NCI-H146 treated with DMSO at 0.1 percent for 48 hours (cell line): ENCODE measurements around the gene ARSG.
"Not testable (repeated sequence)": the region's sequence is repeated elsewhere in the genome, so short reads cannot be mapped to it uniquely, and the experiment has no call there.

Experiments used
- DNase-seq: peaks from one replicate; lab custom pipeline; 2025; ENCODE audit not compliant: unreplicated experiment; lab: John Stamatoyannopoulos, UW

The ARSG gene

DNA sequence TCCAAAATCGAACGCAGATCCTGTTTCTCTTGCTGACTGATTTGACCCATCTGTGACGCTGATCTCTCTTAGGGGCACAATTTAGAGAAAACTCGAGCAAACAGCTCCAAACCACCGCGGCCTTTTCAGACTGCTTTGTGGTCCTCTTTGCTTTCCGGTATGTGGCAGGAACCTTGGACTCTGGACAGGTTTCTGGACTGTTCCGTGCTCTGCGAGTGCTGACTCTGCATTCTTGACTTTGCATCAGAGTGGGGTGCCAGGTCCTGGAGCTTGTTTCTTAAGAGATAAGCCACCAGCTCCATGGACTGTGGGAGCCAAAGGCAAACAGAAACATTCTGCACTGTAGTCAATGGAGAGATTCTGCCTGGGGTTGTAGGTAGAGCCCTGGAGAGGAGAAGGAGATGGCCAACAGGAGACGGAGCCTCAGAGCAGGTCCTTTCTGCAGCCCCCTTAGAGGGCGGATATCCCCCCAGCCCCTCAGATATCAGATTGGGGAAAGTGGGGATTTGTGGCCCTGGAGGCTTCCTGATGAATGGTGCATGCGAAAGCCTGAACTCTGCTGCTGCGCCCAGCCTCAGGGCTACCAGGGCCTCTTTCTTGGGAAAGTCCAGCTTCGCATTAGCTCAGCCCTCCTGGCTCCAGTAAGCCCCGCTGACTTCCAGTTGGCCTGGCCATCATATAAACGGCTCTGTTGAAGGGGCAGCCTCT is 100.4 kb downstream of the ARSG start:
- no peak for DNase-seq

DNA sequence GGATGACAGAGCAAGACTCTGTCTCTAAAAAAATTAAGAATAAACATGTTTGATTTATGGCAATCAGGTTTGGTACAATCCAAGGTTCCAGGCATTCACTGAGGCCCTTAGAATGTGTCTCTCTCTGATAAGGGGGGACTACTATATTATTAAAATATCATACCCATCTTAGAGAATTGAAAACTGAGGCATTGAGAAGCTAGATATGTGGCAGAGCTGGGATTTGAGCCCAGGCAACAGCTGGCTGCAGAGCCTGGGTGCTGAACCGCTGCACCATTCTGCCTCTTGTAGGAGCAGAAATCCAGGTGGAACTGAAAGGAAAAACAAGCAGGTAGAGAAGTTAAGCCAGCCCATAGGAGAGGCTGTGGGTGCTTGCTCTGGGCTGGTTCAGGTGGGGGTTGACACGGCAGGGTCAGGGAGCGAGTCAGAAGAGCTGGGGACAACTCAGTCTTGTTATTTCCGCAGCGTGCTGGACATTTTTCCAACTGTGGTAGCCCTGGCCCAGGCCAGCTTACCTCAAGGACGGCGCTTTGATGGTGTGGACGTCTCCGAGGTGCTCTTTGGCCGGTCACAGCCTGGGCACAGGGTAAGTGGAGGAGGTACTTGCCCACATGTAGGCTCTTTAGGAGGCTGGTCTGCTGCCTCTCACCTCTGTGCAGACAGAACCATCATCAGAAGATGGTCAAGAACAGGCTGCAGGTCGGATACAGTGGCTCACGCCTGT is 103.5 kb downstream of the ARSG start:
- DNase-seq = no peak

DNA sequence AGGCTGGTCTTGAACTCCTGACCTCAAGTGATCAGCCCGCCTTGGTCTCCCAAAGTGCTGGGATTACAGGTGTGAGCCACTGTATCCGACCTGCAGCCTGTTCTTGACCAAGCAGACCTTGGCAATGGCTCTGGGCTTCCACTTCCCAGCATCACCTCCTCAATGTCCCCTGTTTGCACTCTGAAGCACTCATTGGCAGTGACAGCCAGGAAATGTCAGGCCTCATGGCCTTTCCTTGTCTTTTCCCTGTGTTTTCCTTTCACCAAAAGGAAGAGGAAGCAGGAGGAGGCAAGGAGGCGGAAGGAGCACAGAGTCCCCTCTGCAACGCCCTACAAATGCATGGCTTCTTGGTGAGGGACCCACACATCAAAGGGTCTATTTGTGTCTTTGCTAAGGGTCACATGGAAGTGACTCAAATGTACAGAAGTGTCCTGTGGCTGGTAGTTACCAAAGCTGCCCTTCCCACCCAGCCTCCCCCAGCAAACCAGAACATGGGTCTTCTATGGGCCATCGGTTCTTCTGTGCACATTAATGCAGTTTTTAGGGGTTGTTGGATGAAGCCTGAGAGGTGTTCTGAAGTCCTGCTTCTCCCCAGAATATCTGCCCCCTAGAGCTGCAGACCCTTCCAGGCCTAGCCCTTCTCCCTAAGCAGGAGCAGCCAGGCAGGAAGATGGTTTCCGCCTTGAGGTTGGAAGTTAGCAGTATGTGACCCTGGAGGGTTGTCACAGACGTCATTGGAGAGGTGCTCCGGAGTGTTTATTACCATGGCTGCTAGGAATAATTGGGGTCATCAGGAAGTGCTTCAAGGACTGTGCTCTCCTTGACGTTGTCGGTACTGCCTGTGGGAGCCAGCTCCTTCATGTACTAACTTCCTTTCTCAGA is 105.2 kb downstream of the ARSG start:
- DNase-seq = no peak

DNA sequence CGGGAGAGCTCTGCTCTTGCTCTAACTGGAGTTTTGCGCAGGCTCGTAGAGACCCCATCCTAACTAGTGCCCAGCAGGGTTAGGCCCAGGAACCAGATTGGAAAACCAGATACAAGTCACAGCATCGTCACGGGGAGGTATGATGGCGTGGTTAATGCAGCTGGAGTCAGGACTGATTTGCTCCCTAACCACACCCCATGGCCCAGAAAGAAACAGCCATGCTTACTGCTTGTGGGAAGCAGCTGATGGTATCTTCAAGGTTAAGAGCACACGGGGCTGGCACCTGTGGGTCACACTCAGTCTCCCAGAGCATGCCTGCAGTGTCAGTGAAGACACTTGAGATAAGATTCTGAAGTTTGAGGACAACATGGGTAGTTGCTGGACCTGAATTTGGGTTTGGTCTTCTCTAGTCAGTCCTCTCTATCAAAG is 105.8 kb downstream of the ARSG start:
- no peak for DNase-seq

DNA sequence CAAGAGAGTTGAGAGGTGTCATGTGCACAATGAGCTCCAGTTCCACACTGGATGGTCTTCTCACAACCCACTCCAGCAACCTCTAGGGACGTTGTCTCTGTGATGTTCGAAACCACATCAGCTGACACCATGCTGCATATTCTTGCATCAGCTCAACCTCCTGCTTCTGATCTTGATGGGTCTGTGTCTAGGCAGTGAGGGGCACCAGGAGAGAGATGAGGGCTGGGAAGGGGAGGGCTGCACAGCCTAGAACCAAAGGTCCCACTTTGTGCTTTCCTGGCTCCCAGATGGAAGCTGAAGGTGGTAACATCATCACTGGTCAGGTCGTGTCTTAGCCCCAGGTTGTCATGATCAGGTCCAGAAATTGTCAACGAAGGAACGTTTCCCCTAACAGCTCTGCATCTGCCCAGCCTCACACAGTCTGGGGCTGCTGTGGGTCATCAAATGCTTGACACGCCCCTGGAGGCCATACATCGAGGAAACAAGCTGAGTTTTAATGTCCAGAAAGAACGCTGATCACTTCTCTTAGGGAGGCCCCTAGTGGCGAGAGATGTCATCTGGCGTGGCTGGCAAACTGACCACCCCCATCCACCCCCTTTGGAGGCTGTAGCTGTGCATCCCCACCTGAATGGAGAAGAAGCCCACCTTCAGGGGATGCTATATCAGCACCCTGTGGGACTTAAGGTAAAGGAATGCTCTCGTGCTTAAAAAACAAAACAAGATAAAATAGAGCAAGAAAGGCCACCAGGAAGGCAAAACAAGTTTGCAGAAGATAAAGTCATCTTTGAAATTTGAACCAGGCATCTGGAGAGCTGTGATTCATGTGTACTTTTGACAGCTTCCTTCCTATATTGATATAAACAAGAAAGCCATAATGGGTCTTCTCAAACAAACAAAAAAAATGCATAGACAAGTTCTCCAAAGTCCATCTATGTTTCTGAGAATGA is 107.7 kb downstream of the ARSG start:
- DNase-seq = peak; percentile 76

DNA sequence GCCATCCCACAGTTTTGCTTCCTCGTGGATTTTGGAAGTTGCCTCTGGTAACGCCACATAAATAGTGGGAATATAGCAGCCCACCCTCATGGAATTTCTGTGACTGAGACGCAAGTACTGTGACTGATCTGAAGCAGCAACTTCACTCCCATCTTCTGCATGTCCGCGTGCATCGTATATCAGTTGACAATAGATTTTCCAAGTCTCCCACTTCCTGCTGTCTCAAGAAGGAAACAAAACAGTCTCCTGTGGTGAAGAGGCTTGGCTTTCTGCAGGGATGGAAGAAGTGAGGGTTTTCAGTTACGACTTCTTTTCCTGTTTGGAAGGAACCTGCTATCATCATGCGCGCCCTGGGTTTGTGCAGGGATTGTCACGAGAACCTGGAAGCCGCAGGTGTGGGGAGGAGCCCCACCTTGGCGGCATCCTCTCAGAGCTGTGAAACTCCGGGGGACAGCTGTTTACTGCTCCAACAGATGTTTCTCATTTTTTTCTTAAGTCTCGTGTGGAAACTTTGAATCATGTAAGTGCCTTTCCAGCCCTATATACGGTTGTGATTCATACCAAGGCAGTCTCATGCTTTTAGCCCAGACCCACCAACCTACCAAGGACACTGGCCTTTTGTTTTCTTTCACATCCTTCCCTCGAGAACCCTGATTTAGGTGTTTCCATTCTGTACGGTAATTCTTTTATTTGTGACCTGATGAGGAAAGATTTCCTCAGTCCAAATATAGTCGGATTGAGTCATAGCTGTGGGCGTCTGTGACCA is 108.5 kb downstream of the ARSG start:
- no peak for DNase-seq

DNA sequence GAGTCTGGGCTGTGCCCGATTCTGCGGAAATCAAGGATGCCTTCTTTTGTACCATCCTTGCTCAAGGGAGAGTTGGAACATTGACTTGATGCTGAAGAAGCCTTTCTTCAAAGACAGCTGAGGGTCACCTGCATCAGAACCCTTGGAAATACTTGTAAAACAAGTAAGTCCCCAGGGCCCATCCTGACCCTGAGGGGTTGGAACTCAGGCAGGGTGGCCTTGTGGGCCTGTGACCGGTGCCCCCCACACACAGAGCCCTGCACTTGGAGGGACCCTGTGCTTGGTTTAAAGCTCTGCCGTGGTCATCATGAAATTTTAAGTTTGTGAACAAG is 109.1 kb downstream of the ARSG start:
- DNase-seq = no peak

DNA sequence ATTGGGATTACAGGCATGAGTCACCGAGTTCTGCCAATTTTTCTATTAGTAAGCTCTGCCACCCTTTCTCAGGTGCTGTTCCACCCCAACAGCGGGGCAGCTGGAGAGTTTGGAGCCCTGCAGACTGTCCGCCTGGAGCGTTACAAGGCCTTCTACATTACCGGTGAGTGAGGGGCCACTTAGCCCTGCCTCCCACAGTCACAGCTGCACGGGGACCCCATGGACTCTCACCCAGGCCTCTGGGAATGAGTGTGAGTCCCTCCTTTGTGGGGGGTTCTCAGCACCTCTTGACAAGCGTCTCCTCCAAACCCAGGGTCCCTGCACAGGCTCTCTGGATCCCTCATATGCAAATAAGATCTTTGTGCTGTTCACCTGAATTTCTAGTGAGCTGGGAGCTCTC is 110.0 kb downstream of the ARSG start:
- no peak for DNase-seq

DNA sequence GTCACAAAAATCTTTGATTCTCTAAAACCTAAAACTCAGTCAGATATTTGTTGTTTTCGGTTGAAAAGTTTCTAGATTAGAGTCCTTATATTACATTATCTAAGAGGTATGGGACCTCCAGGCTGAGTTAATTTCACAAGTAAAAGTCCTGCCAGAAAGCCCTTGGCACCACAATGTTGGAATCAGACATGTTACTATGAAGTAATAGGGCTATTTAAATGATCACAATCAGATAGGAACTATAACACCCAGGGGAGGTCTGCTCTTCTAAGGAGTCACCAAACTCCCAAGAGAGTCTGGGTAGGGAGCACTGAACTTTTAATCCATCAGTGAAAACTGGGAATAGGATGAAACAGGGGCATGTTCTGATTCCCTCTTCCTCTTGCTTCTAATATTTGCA is 111.8 kb downstream of the ARSG start:
- DNase-seq = no peak

DNA sequence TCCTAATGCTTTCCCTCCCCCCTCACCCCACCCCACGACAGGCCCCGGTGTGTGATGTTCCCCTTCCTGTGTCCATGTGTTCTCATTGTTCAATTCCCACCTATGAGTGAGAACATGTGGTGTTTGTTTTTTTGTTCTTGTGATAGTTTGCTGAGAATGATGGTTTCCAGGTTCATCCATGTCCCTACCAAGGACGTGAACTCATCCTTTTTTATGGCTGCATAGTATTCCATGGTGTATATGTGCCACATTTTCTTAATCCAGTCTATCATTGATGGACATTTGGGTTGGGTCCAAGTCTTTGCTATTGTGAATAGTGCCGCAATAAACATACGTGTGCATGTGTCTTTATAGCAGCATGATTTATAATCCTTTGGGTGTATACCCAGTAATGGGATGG is 112.5 kb downstream of the ARSG start:
- not testable (repeated sequence) for DNase-seq

DNA sequence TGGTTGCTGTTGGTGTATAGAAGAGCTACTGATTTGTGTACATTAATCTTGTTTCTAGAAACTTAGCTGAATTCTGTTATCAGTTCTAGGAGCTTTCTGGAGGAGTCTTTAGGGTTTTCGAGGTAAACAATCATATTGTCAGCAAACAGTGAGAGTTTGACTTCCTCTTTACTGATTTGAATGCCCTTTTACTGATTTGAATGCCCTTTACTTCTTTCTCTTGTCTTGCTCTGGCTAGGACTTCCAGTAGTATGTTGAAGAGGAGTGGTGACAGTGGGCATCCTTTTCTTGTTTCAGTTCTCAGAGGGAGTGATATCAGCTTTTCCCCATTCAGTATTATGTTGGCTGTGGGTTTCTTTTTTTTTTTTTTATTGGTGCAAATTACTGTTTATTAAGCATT is 116.4 kb downstream of the ARSG start:
- DNase-seq = not testable (repeated sequence)

DNA sequence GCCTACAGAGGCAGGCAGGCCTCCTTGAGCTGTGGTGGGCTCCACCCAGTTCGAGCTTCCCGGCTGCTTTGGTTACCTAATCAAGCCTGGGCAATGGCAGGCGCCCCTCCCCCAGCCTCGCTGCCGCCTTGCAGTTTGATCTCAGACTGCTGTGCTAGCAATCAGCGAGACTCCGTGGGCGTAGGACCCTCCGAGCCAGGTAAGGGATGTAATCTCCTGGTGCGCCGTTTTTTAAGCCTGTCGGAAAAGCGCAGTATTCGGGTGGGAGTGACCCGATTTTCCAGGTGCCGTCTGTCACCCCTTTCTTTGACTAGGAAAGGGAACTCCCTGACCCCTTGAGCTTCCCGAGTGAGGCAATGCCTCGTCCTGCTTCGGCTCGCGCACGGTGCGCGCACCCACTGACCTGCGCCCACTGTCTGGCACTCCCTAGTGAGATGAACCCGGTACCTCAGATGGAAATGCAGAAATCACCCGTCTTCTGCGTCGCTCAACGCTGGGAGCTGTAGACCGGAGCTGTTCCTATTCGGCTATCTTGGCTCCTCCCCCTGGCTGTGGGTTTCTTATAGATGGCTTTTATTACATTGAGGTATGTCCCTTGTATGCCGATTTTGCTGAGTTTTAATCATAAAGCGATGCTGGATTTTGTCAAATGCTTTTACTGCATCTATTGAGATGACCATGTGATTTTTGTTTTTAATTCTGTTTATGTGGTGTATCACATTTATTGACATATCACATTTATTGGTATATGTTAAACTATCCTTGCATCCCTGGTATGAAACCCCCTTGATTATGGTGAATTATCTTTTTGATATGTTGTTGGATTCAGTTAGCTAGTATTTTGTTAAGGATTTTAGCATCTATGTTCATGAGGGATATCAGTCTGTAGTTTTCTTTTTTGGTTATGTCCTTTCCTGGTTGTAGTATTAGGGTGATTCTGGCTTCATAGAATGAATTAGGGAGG is 122.6 kb downstream of the ARSG start:
- peak; percentile 16 for DNase-seq

DNA sequence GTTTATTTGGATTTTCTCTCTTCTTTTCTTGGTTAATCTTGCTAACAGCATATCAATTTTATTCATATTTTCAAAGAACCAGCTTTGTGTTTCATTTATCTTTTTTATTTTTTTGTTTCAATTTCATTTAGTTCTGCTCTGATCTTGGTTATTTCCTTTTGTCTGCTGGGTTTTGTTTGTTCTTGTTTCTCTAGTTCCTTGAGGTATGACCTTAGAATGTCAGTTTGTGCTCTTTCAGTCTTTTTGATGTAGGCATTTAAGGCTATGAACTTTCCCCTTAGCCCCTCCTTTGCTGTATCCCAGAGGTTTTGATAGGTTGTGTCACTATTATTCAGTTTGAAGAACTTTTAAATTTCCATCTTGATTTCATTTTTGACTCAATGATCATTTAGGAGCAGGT is 123.6 kb downstream of the ARSG start:
- DNase-seq = not testable (repeated sequence)

DNA sequence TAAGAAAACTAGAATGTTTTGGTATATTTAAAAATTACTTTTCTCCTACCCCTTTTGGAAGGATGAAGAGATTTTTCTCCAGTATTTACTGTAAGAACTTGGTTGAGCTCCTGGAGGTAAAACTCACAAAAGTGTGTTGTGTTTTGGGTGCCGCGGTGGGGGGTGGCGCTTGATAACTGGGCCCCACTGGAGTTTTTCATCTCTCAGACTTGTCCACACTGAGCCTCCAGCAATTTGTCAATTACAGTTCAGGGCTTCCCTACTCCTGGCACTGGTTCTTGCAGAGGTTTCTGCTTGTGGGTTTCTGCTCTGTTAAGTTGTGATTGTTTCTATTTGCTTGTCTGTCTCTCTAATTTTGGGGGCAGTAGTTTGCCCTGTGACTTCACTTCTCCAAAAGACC is 126.0 kb downstream of the ARSG start:
- no peak for DNase-seq

DNA sequence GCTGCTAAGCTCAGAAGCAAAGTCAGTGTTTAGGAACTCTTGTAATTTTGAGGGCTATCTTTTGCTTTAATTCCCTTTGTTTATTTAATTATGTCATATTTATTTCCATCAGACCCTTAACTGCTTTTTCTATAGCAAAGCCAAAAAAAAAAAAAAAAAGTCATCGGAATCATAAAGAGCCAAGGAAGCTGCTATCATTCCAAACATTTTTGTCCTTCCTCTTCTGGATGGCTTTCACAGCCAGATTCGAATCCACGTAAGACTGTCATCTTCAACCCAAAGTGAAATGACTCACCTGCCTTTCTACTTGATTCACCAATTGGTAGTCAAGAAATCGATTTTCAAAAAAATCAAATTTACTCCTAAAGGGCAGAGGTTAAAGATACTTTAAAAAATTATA is 127.6 kb downstream of the ARSG start:
- DNase-seq = no peak

DNA sequence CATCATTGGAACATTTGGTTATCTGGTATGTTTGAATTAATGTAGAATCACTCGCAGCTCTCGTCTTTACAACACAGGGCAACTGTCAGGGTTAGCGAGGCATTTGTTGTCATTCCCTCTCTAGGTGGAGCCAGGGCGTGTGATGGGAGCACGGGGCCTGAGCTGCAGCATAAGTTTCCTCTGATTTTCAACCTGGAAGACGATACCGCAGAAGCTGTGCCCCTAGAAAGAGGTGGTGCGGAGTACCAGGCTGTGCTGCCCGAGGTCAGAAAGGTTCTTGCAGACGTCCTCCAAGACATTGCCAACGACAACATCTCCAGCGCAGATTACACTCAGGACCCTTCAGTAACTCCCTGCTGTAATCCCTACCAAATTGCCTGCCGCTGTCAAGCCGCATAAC is 128.8 kb downstream of the ARSG start:
- DNase-seq = no peak

DNA sequence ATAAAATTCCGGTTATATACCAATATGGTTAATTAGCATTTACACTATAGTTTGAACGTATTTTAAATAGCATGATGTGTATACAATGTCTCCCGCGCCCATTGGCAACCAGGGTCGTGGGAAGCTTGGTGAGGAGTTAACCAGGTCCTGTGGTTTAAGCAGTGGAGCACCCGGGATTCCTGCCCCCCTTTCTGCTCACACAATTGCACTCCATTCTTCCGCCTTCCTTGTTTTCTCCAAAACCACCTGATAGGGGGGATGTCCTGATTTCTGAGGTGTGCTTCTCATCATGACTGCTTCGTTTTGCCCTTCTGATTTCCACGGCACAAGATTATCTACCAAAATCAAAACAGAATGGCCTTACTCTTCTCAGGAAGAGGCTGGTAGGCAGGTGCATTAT is 130.2 kb downstream of the ARSG start:
- no peak for DNase-seq

DNA sequence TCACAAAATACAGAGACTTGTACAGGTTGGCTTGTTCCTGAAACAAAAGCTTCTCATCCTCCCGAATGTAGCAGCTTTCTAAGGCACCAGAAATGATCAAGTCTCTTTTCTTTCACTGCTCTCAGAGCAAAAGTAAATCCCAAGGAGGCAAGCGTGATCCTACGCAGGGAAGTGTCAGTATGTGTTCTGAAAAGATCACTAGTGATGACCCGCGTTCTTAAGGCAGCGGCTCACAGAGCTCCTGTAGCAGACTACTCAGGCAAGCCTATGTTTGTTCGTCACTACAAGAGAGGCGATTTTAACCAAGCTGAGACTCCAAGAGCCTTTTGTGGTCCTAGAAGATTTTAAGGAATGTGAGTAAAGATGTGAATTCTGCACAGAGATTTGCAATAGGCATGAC is 131.5 kb downstream of the ARSG start:
- DNase-seq = no peak

DNA sequence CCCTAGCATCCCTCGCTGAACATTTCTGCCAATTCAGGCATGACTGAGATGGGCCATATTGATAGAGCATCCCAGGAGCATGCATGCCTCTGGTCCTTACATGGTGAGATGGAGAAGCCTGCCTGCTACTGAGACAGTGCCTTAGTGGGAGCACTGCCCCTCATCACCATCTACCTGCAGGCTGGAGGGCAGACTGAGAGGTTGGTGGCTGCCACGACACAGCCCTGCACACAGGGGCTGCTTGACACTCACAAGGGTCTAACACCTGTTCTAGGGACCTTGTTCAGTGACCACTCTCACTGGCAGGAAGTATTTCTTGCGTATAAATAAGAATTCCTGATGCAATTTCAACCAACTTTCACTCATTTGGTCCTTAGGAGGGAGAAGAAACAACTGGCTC is 132.0 kb downstream of the ARSG start:
- no peak for DNase-seq
